Rectal smooth muscle tissue (tissue), 1 donor: ENCODE data around the gene COX20.
A peak's percentile ranks its signal among the peaks of the same experiment; 100 is the strongest.
"Not testable (repeated sequence)": the region's sequence is repeated elsewhere in the genome, so short reads cannot be mapped to it uniquely, and the experiment has no call there.

Source experiments
- H3K27ac ChIP-seq: one replicate; pipeline ENCODE4 v1.7.0; 2013; ENCODE audit warnings: low read depth, low read length, inconsistent platforms
- H3K27me3 ChIP-seq: one replicate; pipeline ENCODE4 v1.7.0; 2013; ENCODE audit warnings: low read length; ENCODE audit not compliant: control insufficient read depth, insufficient read depth
- H3K36me3 ChIP-seq: one replicate; pipeline ENCODE4 v1.7.0; 2013; ENCODE audit warnings: low read length; ENCODE audit not compliant: control insufficient read depth, insufficient read depth
- H3K4me1 ChIP-seq: one replicate; pipeline ENCODE4 v1.7.0; 2013; ENCODE audit warnings: low read length; ENCODE audit not compliant: control insufficient read depth, insufficient read depth
- H3K4me3 ChIP-seq: one replicate; pipeline ENCODE4 v1.7.0; 2013; ENCODE audit warnings: low read length
- H3K9ac ChIP-seq: one replicate; pipeline ENCODE4 v1.7.0; 2013; ENCODE audit warnings: low read length

Gene COX20

GRCh38 chr1:244802556-244803239, 32.8 kb upstream of the COX20 start:
- Histone ChIP-seq H3K27ac (no peak overlapping the region), H3K9ac (no peak overlapping the region), H3K36me3 (no peaks in the 10 kb centered on the region), H3K27me3 (no peaks in the 10 kb centered on the region), H3K4me1 (no peaks in the 10 kb centered on the region), H3K4me3 (no peak overlapping the region)

DNA sequence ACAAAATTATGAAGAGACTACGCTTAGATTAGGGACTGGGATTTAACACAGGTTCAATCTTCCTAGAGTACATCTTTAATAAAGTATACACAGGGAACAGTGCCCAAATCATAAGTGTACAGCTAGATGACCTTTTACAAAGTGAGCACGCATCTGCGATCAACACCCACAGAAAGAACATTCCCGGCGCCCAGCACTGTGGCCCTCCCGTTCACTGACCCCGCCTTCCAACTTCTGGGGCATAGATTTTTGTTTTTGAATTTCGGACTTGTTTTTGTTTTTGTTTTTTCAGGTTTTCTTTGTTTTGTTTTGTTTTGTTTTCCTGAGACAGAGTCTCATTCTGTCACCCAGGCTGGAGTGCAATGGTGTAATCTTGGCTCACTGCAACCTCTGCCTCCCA, 30.6 kb upstream of the COX20 start:
- Histone ChIP-seq H3K4me3 (no peak overlapping the region), H3K4me1 (no peaks in the 10 kb centered on the region), H3K27me3 (no peaks in the 10 kb centered on the region), H3K27ac (no peak overlapping the region), H3K36me3 (no peaks in the 10 kb centered on the region), H3K9ac (no peak overlapping the region)

DNA sequence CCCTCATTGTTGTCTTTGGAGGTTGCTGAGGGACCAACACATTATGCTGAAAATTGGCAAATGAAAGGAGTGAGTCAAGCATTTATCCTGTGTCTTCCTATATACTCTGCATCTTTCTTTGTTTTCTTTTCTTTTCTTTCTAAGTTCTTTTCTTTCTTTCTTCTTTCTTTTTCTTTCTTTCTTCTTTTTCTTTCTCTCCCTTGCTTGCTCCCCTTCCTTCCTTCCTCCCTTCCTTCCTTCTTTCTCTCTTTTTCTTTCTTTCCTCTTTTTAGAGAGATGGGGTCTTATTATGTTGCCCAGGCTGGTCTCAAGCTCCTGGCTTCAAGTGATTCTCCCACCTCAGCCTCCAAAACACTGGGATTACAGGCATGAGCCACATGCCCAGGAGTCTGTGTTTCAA, 28.3 kb upstream of the COX20 start:
- H3K9ac ChIP-seq = no peak overlapping the region
- no peaks in the 10 kb centered on the region for H3K36me3 ChIP-seq
- H3K4me1 ChIP-seq = no peaks in the 10 kb centered on the region

DNA sequence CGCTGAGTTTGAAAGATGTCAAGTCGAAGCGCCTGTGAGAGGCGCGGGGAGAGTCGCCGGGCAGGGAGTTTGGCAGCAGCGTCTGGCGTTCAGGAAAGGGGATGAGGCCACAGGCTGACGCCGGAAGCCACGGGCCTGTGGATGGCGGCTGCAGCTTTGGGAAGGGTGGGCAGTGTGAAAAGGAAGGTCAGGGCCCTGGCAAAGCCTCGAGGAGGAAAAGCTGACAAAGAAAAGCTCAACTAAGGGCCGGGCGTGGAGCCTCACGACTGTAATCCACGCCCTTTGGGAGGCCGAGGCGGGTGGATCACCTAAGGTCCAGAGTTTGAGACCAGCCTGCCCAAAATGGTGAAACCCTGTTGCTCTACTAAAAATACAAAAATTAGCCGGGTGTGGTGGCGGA, 25.2 kb upstream of the COX20 start:
- no peak overlapping the region for H3K9ac ChIP-seq
- no peak overlapping the region for H3K4me3 ChIP-seq
- H3K27me3 ChIP-seq = peaks cover 4% of the 10 kb centered on the region
- no peak overlapping the region for H3K27ac ChIP-seq
- H3K36me3 ChIP-seq = no peaks in the 10 kb centered on the region
- H3K4me1 ChIP-seq = no peaks in the 10 kb centered on the region

More for the DNA sequence above, 28.3 kb upstream of the COX20 start:
- H3K4me3 ChIP-seq = no peak overlapping the region
- no peak overlapping the region for H3K27ac ChIP-seq
- H3K27me3 ChIP-seq = no peaks in the 10 kb centered on the region

- Histone ChIP-seq H3K27me3 (peaks cover 4% of the 10 kb centered on the region), H3K4me1 (no peaks in the 10 kb centered on the region), H3K36me3 (no peaks in the 10 kb centered on the region), H3K9ac (no peak overlapping the region), H3K4me3 (no peak overlapping the region), H3K27ac (no peak overlapping the region)
Observed at GRCh38 chr1:244813327-244813726, 22.1 kb upstream of the COX20 start.

DNA sequence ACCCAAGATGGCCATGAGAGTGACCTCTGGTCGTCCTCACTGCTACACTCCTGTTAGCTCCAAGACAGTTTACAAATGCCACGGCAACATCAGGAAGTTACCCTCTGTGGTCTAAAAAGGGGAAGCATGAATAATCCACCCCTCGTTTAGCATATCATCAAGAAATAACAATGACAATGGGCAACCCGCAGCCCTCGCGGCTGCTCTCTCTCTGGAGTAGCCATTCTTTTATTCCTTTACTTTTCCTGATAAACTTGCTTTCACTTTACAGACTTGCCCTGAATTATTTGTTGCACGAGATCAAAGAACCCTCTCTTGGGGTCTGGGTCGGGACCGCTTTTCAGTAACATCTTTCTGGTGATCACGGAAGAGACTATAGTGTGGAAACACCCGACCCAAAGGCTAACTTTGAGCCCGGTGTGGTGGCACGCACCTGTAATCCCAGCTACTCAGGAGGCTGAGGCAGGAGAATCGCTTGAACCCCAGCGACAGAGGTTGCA, 19.8 kb upstream of the COX20 start:
- Histone ChIP-seq H3K36me3 (no peaks in the 10 kb centered on the region), H3K27ac (no peak overlapping the region), H3K4me1 (no peaks in the 10 kb centered on the region), H3K27me3 (peaks cover 4% of the 10 kb centered on the region), H3K9ac (no peak overlapping the region), H3K4me3 (no peak overlapping the region)

GRCh38 chr1:244817415-244817894, 18.0 kb upstream of the COX20 start:
- Histone ChIP-seq H3K36me3 (no peaks in the 10 kb centered on the region), H3K4me3 (no peak overlapping the region), H3K27ac (no peak overlapping the region), H3K9ac (no peak overlapping the region), H3K4me1 (no peaks in the 10 kb centered on the region), H3K27me3 (peaks cover 4% of the 10 kb centered on the region)

DNA sequence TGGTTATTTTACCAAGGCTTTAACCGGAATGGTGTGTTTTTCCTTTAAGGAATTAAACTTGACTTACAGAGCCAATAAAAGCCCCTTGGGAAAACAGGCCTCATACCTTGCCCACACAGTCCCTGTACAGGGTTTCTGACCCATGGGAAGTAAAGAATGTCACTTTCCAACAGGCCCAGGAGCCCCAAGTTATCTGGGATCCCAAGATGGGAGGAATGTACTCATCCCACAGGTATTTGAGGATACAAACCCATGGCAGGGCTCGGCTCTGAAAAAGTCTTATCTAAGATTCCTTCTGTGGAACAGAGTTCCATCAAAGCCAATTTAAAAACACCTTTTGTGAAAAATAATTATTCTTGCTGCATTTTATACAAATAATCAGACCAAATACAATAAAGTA, 15.3 kb upstream of the COX20 start:
- no peaks in the 10 kb centered on the region for H3K36me3 ChIP-seq
- no peaks in the 10 kb centered on the region for H3K27me3 ChIP-seq
- no peaks in the 10 kb centered on the region for H3K4me1 ChIP-seq
- H3K9ac ChIP-seq = no peak overlapping the region
- no peak overlapping the region for H3K4me3 ChIP-seq
- no peak overlapping the region for H3K27ac ChIP-seq

- Histone ChIP-seq H3K9ac (no peak overlapping the region), H3K27me3 (no peaks in the 10 kb centered on the region), H3K4me3 (no peak overlapping the region), H3K27ac (no peak overlapping the region), H3K36me3 (no peaks in the 10 kb centered on the region), H3K4me1 (no peaks in the 10 kb centered on the region)
Observed at GRCh38 chr1:244821134-244821533, 14.3 kb upstream of the COX20 start.

- no peak overlapping the region for H3K9ac ChIP-seq
- no peaks in the 10 kb centered on the region for H3K27me3 ChIP-seq
- no peaks in the 10 kb centered on the region for H3K36me3 ChIP-seq
- H3K27ac ChIP-seq = no peak overlapping the region
- H3K4me3 ChIP-seq = no peak overlapping the region
- H3K4me1 ChIP-seq = no peaks in the 10 kb centered on the region
Observed at GRCh38 chr1:244822878-244823277, 12.6 kb upstream of the COX20 start.

DNA sequence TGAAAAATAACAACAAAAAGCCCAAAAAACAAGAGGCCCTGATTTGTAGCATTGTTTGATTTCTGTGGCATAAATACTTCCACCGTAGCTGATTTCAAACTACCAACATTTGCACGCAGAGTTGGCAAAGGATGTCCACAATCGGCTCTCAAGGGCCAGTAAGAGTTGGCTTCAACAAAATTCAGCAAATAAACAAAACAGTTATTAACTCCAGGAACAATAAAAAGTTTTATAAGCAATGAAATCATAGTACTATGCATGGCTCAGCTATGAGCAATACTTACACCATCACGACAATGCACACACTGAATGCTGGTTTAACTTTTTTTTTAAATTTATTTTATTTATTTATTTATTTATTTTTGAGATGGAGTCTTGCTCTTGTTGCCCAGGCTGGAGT, 8.7 kb upstream of the COX20 start:
- no peaks in the 10 kb centered on the region for H3K27me3 ChIP-seq
- H3K27ac ChIP-seq = no peak overlapping the region
- H3K36me3 ChIP-seq = no peaks in the 10 kb centered on the region
- H3K4me1 ChIP-seq = no peaks in the 10 kb centered on the region
- no peak overlapping the region for H3K4me3 ChIP-seq
- H3K9ac ChIP-seq = no peak overlapping the region

GRCh38 chr1:244830639-244831038, 4.8 kb upstream of the COX20 start:
- no peak overlapping the region for H3K27ac ChIP-seq
- no peak overlapping the region for H3K9ac ChIP-seq
- H3K4me3 ChIP-seq = no peak overlapping the region
- H3K36me3 ChIP-seq = no peaks in the 10 kb centered on the region
- H3K27me3 ChIP-seq = no peaks in the 10 kb centered on the region
- no peaks in the 10 kb centered on the region for H3K4me1 ChIP-seq

GRCh38 chr1:244833260-244833659, 2.2 kb upstream of the COX20 start:
- H3K4me3 ChIP-seq, H3K27me3 ChIP-seq, H3K4me1 ChIP-seq, H3K9ac ChIP-seq, H3K36me3 ChIP-seq: not testable (repeated sequence)
- peak overlapping the region; percentile 100 for H3K27ac ChIP-seq
